Mammary epithelial cell (primary cell): ENCODE measurements around the gene CCR6.

Experiments
- CTCF ChIP-seq, 2 donors: IDR thresholded peaks in 1 of 2; conservative IDR thresholded peaks in 1 of 2; 2 replicates each; pipeline ENCODE4 v1.5.1; 2011 to 2012; ENCODE audit warnings: inconsistent platforms in 2 of 2, low read length in 2 of 2, mild to moderate bottlenecking in 2 of 2, control low read depth in 1 of 2, low read depth in 1 of 2; ENCODE audit not compliant: insufficient read depth in 1 of 2; ENCODE audit errors: extremely low read depth in 1 of 2
- EZH2 ChIP-seq: IDR thresholded peaks from 2 replicates; pipeline ENCODE4 v1.6.1; 2012; ENCODE audit warnings: low read length, inconsistent platforms, borderline replicate concordance

DNA sequence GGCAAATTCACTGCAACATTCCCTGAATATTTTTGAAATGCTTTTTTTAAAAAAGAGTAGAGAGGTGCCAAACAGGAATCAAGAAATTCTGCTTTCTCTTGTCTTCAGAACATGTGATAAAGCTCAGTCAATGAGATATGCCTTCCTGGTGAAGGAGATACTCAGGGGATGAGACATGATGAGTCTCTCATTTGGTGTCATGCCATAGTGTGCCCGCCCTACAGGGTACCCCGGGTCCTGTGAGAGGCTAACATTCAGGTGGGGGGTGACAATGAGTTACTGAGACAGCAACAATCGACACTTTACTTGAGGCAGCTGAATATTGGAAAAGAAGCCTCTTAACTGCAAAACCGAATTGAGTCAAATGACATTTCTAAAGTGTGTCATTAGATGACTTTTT, 6.7 kb downstream of the CCR6 start:
- TF ChIP-seq CTCF (conservative IDR thresholded peaks at IDR 0.05 in 1 of 2, IDR thresholded peaks at IDR 0.05 in 1 of 2; ENCODE audit: extremely low read depth in 1 of 2, insufficient read depth in 1 of 2, low read depth in 1 of 2, low read length in 2 of 2) (no peak), EZH2 (no peak)
